OCI-LY3 (cell line): Measurements from ENCODE around the gene SLIT1.
"Not testable (repeated sequence)": the region's sequence is repeated elsewhere in the genome, so short reads cannot be mapped to it uniquely, and the experiment has no call there.

Experiments used
- H2AFZ ChIP-seq: fragments of 200-600, 300-600 bp; shearing (Covaris generic); 2 replicates; pipeline ENCODE4 v1.6.0; 2014; ENCODE audit warnings: antibody characterized with exemption, low read depth, low read length
- H3K27ac ChIP-seq: fragments of 200-600, 300-600 bp; sonication (generic); 2 replicates; pipeline ENCODE4 v1.5.1; 2014; ENCODE audit warnings: mild to moderate bottlenecking, low read length, moderate library complexity, mixed read lengths
- H3K27me3 ChIP-seq: fragments of 200-600, 300-600 bp; sonication (generic); 2 replicates; pipeline ENCODE4 v1.6.1; 2014; ENCODE audit warnings: low read depth, low read length, mixed read lengths
- H3K36me3 ChIP-seq: fragments of 200-600, 300-600 bp; sonication (generic); replicated peaks from 2 replicates; pipeline ENCODE3; 2014; ENCODE audit warnings: low read depth, low read length, mixed read lengths
- H3K4me1 ChIP-seq: fragments of 300-600, 200-600 bp; sonication (generic); 2 replicates; pipeline ENCODE4 v1.6.1; 2014; ENCODE audit warnings: low read length, mixed read lengths
- H3K4me2 ChIP-seq: fragments of 200-600, 300-600 bp; sonication (generic); 2 replicates; pipeline ENCODE4 v1.6.1; 2014; ENCODE audit warnings: low read length, mixed read lengths
- H3K4me3 ChIP-seq: fragments of 300-600, 200-600 bp; sonication (generic); 2 replicates; pipeline ENCODE4 v1.5.1; 2014; ENCODE audit warnings: antibody characterized with exemption, mild to moderate bottlenecking, low read length, moderate library complexity
- H3K79me2 ChIP-seq: fragments of 300-600, 200-600 bp; shearing (Covaris generic); 2 replicates; pipeline ENCODE4 v1.6.1; 2014; ENCODE audit warnings: mild to moderate bottlenecking, low read length, mixed read lengths
- H3K9ac ChIP-seq: fragments of 300-600, 200-600 bp; shearing (Covaris generic); 2 replicates; pipeline ENCODE4 v1.6.0; 2014; ENCODE audit warnings: mild to moderate bottlenecking, low read length, moderate library complexity
- H3K9me3 ChIP-seq: fragments of 200-600, 300-600 bp; shearing (Covaris generic); 2 replicates; pipeline ENCODE4 v1.6.1; 2014; ENCODE audit warnings: low read length, mixed read lengths; ENCODE audit not compliant: insufficient read depth
- H4K20me1 ChIP-seq: fragments of 200-600, 300-600 bp; sonication (generic); 2 replicates; pipeline ENCODE4 v1.6.1; 2016; ENCODE audit warnings: low read length, mixed read lengths; ENCODE audit not compliant: insufficient read depth
- EZH2phosphoT487 ChIP-seq: fragments of 200-600 bp; shearing (Covaris generic); IDR thresholded peaks from 2 replicates; pipeline ENCODE4 v1.6.1; 2018; ENCODE audit warnings: antibody characterized with exemption, mixed run types, low read depth
- TF ChIP-seq, protein P1 (sequence below): fragments of 200-600, 300-600 bp; sonication (generic); IDR thresholded peaks from 2 replicates; pipeline ENCODE4 v1.5.1; 2014; ENCODE audit warnings: antibody characterized with exemption, low read length, low read depth

Gene SLIT1

GRCh38 chr10:97089209-97089870 is 96.4 kb downstream of the SLIT1 start:
- H3K36me3 ChIP-seq: no peaks in the 10 kb centered on the region
- no peaks in the 10 kb centered on the region for H3K9me3 ChIP-seq
- H3K4me1 ChIP-seq: no peaks in the 10 kb centered on the region
- H3K27ac ChIP-seq: no peak overlapping the region
- TF ChIP-seq EZH2phosphoT487: no peak
- TF ChIP-seq, protein P1, sequence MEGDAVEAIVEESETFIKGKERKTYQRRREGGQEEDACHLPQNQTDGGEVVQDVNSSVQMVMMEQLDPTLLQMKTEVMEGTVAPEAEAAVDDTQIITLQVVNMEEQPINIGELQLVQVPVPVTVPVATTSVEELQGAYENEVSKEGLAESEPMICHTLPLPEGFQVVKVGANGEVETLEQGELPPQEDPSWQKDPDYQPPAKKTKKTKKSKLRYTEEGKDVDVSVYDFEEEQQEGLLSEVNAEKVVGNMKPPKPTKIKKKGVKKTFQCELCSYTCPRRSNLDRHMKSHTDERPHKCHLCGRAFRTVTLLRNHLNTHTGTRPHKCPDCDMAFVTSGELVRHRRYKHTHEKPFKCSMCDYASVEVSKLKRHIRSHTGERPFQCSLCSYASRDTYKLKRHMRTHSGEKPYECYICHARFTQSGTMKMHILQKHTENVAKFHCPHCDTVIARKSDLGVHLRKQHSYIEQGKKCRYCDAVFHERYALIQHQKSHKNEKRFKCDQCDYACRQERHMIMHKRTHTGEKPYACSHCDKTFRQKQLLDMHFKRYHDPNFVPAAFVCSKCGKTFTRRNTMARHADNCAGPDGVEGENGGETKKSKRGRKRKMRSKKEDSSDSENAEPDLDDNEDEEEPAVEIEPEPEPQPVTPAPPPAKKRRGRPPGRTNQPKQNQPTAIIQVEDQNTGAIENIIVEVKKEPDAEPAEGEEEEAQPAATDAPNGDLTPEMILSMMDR: no peak
- H4K20me1 ChIP-seq: no peaks in the 10 kb centered on the region
- peaks cover 15% of the 10 kb centered on the region for H3K27me3 ChIP-seq
- H3K4me2 ChIP-seq: no peak overlapping the region
- H3K79me2 ChIP-seq: no peaks in the 10 kb centered on the region
- no peak overlapping the region for H3K4me3 ChIP-seq
- H3K9ac ChIP-seq: no peak overlapping the region
- no peak overlapping the region for H2AFZ ChIP-seq

GRCh38 chr10:97087296-97087695 is 98.5 kb downstream of the SLIT1 start:
- H3K4me2 ChIP-seq: no peak overlapping the region

GRCh38 chr10:97086530-97086929 is 99.2 kb downstream of the SLIT1 start:
- H4K20me1 ChIP-seq: no peaks in the 10 kb centered on the region
- H3K4me2 ChIP-seq: no peak overlapping the region
- peaks cover 11% of the 10 kb centered on the region for H3K27me3 ChIP-seq
- no peak overlapping the region for H3K27ac ChIP-seq
- H3K4me3 ChIP-seq: no peak overlapping the region
- H3K4me1 ChIP-seq: no peaks in the 10 kb centered on the region
- H3K79me2 ChIP-seq: no peaks in the 10 kb centered on the region
- no peaks in the 10 kb centered on the region for H3K9me3 ChIP-seq
- TF ChIP-seq, protein P1: no peak
- TF ChIP-seq EZH2phosphoT487: no peak
- H2AFZ ChIP-seq: no peak overlapping the region
- no peaks in the 10 kb centered on the region for H3K36me3 ChIP-seq
- no peak overlapping the region for H3K9ac ChIP-seq

More at GRCh38 chr10:97087296-97087695, 98.5 kb downstream of the SLIT1 start:
- TF ChIP-seq, protein P1: no peak
- TF ChIP-seq EZH2phosphoT487: no peak
- H3K4me3 ChIP-seq: no peak overlapping the region
- no peaks in the 10 kb centered on the region for H3K36me3 ChIP-seq
- no peaks in the 10 kb centered on the region for H3K4me1 ChIP-seq
- no peaks in the 10 kb centered on the region for H3K79me2 ChIP-seq
- H4K20me1 ChIP-seq: no peaks in the 10 kb centered on the region
- H3K9ac ChIP-seq: no peak overlapping the region
- H2AFZ ChIP-seq: no peak overlapping the region
- H3K9me3 ChIP-seq: no peaks in the 10 kb centered on the region
- peaks cover 15% of the 10 kb centered on the region for H3K27me3 ChIP-seq
- H3K27ac ChIP-seq: no peak overlapping the region

DNA sequence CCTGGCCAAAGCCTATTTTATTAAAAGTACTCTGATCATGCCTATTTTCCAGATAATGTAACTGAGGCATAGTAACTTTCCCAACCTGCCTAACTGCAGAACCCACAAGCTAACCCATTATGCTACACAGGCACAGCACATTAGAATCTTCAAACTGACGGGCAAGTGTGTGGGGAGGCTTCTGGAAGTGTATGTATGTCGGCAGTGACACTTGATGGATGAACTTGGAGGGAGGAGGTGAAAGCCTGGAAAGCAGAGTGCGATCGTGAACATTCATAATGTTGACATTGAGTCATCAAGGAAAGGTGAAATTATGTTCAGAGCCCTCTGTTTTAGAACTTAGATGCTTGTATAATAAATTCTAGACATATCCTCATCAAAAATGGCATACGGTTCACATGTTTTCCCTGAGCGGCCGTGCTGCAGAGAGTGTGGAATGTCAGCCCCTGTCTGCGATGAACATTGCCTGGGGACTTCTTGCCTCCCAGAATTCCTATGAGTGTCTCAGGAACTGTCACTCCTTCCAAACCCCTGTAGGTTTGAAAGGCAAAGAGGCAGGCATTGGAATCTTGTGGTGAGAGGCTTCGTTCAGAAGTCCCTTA is 102.4 kb downstream of the SLIT1 start:
- Histone ChIP-seq H4K20me1 (no peaks in the 10 kb centered on the region), H3K27me3 (no peaks in the 10 kb centered on the region), H3K79me2 (no peaks in the 10 kb centered on the region), H2AFZ (no peak overlapping the region), H3K4me2 (no peak overlapping the region), H3K4me3 (no peak overlapping the region), H3K27ac (no peak overlapping the region), H3K4me1 (no peaks in the 10 kb centered on the region), H3K9me3 (no peaks in the 10 kb centered on the region), H3K36me3 (no peaks in the 10 kb centered on the region), H3K9ac (no peak overlapping the region)
- TF ChIP-seq EZH2phosphoT487: no peak
- TF ChIP-seq, protein P1: no peak

GRCh38 chr10:97082575-97082974 is 103.2 kb downstream of the SLIT1 start:
- H3K4me3 ChIP-seq, H3K36me3 ChIP-seq, H3K9me3 ChIP-seq, H3K79me2 ChIP-seq, H3K4me1 ChIP-seq, H4K20me1 ChIP-seq, H3K9ac ChIP-seq, H2AFZ ChIP-seq, H3K4me2 ChIP-seq, H3K27ac ChIP-seq, H3K27me3 ChIP-seq: not testable (repeated sequence)
